ENCODE results near the gene MAST2.
"Not testable (repeated sequence)": the region's sequence is repeated elsewhere in the genome, so short reads cannot be mapped to it uniquely, and the experiment has no call there.

Gene MAST2

GRCh38 chr1:45949462-45949861 is 146.1 kb downstream of the MAST2 start:
- DNase-seq: not testable (repeated sequence)

- DNase-seq: no peak
Observed at GRCh38 chr1:45952072-45952471, 148.7 kb downstream of the MAST2 start.

DNA sequence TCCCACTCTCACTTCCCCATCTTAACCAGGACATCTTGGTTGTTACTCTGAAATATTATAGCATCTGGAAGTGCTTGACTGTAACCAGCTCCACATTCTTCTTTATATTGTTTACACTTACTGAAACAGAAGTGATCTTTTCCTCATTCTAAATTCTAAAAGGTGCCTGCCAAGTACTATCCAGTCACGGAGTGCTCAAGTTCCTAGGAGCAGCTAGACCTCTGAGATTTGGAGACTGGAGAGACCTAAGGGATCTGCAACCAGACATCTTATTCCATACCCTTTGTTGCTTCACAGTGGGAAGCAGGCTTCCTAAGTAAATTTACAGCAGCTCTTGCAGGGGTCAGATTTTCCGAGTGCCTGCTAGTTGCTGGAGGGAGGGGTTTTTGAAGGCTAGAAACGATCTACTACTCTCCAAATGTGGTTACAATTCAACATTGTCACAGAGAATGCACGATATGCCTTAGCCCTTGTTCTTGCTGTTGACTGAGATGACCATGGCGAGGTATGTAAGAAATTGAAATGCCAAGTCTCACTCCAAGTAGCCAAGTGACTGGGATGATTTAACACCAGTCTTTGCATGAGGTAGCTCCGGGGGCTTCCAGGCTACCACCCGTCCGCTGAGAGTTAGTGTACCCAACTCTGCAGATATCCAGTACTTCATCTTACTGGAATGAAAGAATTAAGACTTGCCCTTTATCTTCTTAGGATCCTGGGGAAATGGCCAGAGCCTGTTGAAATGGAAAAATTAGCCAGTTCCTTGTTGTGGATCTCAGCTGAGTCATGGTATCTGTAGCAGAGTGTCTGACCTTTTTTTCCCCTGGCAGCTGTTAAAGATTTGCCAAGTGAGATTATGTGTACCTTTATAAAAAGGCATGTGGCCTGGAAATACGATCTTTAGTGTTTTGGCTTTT is 150.8 kb downstream of the MAST2 start:
- DNase-seq: no peak

GRCh38 chr1:45957684-45958083 is 154.3 kb downstream of the MAST2 start:
- DNase-seq: no peak

- DNase-seq: no peak
Observed at GRCh38 chr1:45958317-45958716, 154.9 kb downstream of the MAST2 start.

DNA sequence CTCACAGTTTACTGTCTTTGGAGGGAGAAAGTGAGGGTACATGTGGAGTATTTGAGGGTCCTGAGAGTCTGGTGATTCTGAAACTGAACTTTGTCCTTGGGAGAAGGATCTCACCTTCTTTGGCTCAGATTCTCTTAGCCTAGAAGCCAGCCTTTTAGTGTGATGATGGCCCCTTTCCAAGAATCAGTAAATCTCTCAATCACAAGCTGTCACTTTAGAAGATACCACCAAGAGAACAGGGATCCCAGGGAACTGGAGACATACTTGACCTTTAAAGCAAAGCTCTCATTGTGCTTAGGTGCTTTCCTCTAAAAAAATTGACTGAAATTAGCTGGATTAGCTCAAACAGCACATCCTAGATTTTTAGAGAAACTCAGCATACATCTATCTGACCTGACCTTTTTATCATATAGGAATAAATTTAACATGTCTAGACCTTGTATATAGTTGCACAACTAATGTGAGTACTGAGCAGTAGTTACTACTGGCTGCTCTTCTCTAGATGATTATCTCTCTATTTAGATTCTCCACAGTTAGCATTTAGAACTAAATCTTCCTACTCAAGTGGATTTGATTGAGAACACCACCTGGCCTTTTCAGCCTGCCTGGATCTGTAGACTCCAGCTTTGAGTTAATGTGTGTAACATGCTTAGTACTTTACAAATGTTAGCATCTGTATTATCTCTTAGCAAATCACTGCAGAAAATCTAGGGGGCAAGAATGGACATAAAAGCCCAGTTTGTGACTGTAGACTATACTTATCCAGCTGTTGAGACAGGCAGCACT is 157.7 kb downstream of the MAST2 start:
- no peak for DNase-seq

DNA sequence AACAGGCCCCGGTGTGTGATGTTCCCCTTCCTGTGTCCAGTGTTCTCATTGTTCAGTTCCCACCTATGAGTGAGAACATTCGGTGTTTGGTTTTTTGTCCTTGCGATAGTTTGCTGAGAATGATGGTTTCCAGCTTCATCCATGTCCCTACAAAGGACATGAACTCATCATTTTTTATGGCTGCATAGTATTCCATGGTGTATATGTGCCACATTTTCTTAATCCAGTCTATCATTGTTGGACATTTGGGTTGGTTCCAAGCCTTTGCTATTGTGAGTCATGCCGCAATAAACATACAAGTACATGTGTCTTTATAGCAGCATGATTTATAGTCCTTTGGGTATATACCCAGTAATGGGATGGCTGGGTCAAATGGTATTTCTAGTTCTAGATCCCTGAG is 158.5 kb downstream of the MAST2 start:
- DNase-seq: not testable (repeated sequence)

DNA sequence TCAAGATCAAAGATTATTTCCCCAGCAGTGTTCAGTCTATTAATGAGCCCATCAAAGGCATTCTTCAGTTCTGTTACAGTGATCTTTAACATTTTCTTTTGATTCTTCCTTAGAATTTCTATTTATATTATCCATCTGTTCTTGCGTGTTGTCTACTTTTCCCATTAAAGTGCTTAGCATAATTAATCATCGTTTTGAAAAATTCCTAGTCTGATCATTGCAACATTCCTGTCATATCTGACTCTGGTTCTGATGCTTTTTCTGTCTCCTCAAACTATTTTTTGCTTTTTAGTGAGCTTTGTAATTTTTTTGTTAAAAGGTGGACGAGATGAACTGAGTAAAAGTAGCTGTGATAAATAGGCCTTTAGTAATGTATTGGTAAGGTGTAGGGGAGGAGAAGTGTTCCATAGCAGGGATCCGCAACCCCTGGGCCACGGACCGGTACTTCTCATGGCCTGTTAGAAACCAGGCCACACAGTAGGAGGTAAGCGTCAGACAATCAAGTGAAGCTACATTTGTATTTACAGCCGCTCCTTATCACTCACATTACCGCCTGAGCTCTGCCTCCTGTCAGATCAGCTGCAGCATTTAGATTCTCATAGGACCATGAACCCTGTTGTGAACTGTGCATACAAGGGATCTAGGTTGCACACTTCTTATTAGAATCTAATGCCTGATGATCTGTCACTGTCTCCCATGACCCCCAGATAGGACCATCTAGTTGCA is 165.7 kb downstream of the MAST2 start:
- DNase-seq: no peak

DNA sequence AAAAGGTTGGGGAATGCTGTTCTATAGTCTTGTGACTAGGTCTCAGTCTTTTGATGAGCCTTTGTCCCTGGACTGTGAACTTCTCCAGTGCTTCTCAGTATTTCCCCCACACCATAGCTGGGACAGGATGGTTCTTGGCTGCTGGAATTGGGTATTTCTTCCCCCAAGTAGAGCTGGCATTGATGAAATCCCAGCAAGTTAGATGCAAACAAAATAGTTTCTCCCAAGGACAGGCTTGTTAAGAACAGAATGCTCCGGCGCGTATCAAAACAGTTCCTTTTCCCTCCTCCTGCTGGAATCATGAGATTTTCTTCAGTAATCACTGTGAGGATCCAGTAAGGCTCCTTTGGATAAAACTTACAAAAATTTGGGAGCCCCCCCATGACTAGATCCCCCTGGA is 166.5 kb downstream of the MAST2 start:
- DNase-seq: no peak

DNA sequence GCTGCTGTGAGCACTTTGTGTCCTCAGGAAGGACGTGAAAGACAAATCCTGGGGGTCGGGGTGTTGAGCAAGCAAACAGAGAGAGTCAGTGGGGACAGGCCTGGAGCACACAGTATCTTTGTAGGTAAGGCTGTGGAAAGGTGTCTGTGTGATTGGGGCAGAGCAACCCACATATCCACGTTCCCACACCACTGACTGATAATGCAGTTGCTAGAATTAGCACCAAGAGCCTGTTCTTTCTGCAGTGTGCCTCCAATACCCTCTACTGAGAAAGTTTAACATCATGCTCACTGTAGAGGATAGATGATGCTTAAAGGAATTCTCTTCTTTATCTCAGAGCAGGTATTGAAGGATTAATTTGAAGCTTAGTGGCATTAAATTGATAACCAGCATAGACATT is 167.9 kb downstream of the MAST2 start:
- no peak for DNase-seq

DNA sequence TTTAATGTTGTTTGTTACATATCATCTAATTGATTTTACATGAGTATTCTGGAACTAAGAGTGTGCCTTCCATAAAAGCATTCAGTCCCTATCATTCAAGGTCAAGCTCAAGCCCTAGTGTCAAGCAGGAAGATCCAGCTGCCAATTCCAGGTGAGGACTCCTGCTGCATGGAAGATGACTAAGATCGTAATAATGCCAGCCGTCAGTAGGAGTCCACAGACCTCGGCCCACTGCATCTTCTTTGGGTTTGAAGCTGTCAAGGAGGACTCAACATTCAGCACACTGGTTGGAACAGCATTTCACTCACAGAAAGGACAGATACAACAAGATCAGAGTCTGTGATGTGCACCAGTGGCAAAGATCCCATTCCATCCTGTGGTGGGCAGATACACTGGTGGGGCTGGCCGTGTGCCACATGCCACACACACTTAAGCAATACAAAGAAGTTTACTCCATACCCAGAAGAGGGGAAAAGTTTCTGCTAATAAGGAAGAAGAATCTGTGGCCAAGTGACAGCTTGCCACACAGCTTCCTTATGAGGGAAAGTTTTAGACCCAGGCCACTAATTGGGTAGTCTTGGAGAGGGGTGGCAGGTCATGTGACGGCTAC is 168.6 kb downstream of the MAST2 start:
- DNase-seq: no peak

DNA sequence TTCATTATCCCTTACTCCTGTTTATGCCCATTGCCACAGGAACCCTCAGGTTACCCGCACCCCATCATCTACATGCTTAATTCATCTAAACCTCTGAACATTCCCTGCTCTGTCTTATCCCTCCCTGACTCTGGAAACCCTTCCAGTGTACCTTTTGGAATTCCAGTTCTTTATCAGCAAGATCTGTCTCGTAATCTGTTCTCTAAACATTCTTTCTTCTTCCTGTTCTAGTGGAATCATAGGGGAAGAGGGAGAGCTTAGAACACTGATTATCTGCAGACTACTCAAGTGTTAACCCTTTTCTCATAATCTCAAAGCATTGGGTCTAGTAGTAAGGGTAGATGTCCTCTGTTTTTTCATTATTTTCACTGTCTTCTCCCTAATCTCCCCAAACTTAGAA is 169.2 kb downstream of the MAST2 start:
- DNase-seq: no peak

DNA sequence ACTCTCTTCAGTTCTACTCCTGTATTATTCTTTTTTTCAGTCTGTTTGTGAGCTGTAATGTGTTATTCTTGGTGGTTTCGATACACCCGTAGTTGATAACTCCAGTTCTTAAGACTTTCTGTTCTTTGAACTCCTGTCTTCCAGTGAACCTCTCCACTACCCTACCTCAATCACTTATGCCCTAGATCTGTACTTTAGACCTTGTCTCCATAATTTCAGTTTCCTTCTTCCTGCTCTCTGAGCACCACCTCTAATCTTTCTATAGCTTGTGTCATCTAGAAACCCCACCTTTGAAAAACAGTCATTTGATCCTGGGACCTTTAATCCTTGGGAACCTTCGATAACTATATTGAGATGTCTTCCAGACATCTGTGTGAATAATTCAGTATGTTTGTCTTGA is 169.7 kb downstream of the MAST2 start:
- DNase-seq: no peak

DNA sequence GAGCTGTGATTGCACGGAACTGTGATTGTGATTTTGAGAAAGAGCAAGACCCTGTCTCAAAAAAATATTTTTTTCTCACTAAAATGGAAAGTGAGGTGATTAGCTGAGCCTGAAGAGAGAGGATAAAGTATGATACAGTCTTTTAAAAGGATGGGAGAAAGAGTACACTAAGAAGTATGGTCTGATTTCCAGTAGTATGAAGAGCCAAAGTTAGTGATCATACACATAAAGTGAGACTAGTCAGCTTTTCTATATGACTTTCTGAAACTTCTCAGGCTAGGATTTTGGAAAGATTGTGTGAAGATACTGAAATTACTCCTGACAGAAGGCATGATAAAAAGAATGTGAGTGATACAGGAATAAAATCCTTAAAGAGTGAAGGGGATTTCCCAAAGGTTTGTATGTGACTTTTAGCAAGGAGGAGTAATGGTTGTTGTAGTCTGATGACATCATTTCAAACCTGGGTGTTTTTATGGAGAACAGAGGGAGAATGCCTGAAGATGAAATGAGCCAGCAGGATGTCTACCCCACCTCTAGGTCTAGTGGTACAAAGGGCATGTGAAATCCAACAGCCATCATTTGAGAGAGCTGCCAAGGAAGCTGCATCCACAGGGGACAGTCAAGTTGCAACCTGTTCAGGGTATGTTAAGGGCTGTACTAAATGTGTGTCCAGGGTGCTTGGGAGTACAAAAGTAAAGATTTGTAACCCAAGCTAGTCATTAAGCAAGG is 171.3 kb downstream of the MAST2 start:
- DNase-seq: peak; percentile 66

DNA sequence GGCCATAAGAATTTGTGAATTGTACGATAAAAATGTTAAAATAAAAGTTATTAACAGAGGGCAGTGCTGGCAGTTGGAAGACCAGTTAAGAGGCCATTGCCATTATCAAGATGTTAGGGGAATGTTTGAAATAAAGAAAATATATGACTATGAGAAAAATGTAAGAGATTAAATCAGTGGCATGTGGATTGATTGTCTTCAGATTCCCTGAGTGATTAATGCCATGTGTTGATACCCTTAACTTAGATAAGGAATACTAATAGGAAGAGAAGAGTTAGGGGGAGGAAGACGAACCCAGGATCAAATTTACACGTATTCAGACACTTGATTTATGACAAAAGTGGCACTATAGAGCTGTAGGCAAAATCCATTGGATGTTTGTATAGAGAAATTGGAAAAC is 173.2 kb downstream of the MAST2 start:
- DNase-seq: no peak

GRCh38 chr1:45979074-45979777 is 175.8 kb downstream of the MAST2 start:
- DNase-seq: peak; percentile 98

GRCh38 chr1:45979778-45980176 is 176.4 kb downstream of the MAST2 start:
- DNase-seq: peak; percentile 90

- no peak for DNase-seq
Observed at GRCh38 chr1:45982359-45982758, 178.9 kb downstream of the MAST2 start.

- no peak for DNase-seq
Observed at GRCh38 chr1:45983967-45984366, 180.6 kb downstream of the MAST2 start.

DNA sequence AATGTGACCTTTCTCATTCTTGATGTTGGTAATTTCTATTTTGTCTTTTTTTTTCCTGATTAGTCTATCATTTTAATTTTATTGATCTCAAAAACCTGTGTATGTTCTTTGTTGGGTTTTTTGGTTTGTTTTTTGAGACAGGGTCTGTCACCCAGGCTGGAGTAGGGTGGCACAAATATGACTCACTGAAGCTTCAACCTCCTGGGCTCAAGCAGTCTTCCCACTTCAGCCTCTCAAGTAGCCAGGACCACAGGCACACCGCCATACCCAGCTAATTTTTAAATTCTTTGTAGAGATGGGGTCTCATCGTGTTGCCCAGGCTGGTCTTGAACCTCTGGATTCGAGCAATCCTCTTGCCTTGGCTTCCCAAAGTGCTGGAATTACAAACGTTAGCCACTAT is 183.8 kb downstream of the MAST2 start:
- DNase-seq: no peak

DNA sequence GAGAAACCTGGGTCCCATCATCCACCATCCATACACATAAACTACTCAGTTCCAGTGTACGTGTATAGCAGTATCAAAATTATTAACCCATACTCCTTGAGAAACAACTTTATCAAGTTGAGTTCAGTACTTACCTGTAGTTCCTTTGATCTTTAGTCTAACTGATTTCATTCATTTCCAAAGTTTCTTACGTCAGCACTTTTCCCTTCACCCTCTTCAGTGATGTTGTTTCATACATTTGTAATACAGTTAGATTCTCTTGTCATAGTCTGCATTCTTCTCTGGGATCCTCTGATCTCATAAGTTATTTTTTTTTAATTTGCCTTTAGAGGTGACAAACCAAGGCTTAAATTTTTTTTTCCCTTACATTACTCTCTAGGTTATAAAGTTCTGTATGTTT is 185.8 kb downstream of the MAST2 start:
- no peak for DNase-seq

DNA sequence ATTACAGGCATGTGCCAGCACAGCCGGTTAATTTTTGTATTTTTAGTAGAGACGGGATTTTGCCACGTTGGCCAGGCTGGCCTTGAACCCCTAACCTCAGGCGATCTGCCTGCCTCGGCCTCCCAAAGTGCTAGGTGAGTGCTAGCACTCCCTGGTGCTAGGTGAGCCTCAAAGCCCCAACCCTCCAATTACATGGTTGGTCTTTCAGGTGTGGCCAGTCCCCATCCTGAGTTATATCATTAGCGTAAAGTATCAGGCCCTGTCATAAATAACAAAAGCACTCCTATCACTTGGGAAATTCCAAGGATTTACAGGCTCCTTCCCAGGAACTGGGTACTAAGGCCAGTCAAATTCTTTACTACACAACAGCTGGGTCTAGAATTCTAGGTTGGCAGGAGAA is 191.0 kb downstream of the MAST2 start:
- no peak for DNase-seq
